DOHH2 (cell line): ENCODE results near the gene LRRC58.

ENCODE experiments used
- H3F3A ChIP-seq: fragments of 200-600 bp; sonication (generic), shearing (Covaris generic); 2 replicates; pipeline ENCODE4 v1.6.0; 2016; ENCODE audit warnings: antibody characterized with exemption, mild to moderate bottlenecking; ENCODE audit not compliant: control insufficient read depth, insufficient read depth
- H3K27ac ChIP-seq: fragments of 200-600 bp; sonication (generic); 2 replicates; pipeline ENCODE4 v1.5.1; 2014; ENCODE audit warnings: low read depth, mild to moderate bottlenecking, low read length, moderate library complexity
- H3K27me3 ChIP-seq: fragments of 200-600 bp; sonication (generic); 2 replicates; pipeline ENCODE4 v1.6.1; 2014; ENCODE audit warnings: mild to moderate bottlenecking, low read length, mixed read lengths; ENCODE audit not compliant: control insufficient read depth
- H3K36me3 ChIP-seq: fragments of 200-600 bp; sonication (generic); 2 replicates; pipeline ENCODE4 v1.6.1; 2014; ENCODE audit warnings: mild to moderate bottlenecking, low read length, moderate library complexity, mixed read lengths; ENCODE audit not compliant: control insufficient read depth
- H3K4me1 ChIP-seq: fragments of 200-600 bp; sonication (generic); 2 replicates; pipeline ENCODE4 v1.6.1; 2014; ENCODE audit warnings: mild to moderate bottlenecking, low read length, mixed read lengths; ENCODE audit not compliant: control insufficient read depth
- H3K4me2 ChIP-seq: fragments of 200-600 bp; sonication (generic); 2 replicates; pipeline ENCODE4 v1.6.0; 2014; ENCODE audit warnings: mild to moderate bottlenecking, low read length, moderate library complexity
- H3K4me3 ChIP-seq: fragments of 200-600 bp; sonication (generic); 2 replicates; pipeline ENCODE4 v1.5.1; 2014; ENCODE audit warnings: mild to moderate bottlenecking, low read length, mixed read lengths
- H3K79me2 ChIP-seq: fragments of 200-600 bp; sonication (generic); 2 replicates; pipeline ENCODE4 v1.6.1; 2014; ENCODE audit warnings: mild to moderate bottlenecking, low read length, mixed read lengths; ENCODE audit not compliant: control insufficient read depth
- H3K9me2 ChIP-seq: fragments of 200-600 bp; sonication (generic); replicated peaks from 2 replicates; pipeline ENCODE4 v1.6.1; 2014; ENCODE audit warnings: mild to moderate bottlenecking, low read length, mixed read lengths; ENCODE audit not compliant: control insufficient read depth
- H3K9me3 ChIP-seq: fragments of 200-600 bp; sonication (generic); 2 replicates; pipeline ENCODE4 v1.6.1; 2014; ENCODE audit warnings: antibody characterized with exemption, low read length, mixed read lengths; ENCODE audit not compliant: control insufficient read depth, insufficient read depth
- H4K20me1 ChIP-seq: fragments of 200-600 bp; sonication (generic); 2 replicates; pipeline ENCODE4 v1.6.0; 2014; ENCODE audit warnings: low read depth, mild to moderate bottlenecking, antibody characterized with exemption, low read length, moderate library complexity; ENCODE audit not compliant: control insufficient read depth, insufficient read depth
- EZH2phosphoT487 ChIP-seq: fragments of 200-600 bp; sonication (generic); IDR thresholded peaks from 2 replicates; pipeline ENCODE4 v1.6.1; 2017; ENCODE audit warnings: borderline replicate concordance, mild to moderate bottlenecking, antibody characterized with exemption, low read length, moderate library complexity, mixed read lengths
- TF ChIP-seq, protein P1 (sequence below): fragments of 200-600 bp; sonication (generic); IDR thresholded peaks from one replicate; pipeline ENCODE4 v1.5.1; 2014; ENCODE audit warnings: antibody characterized with exemption, mild to moderate bottlenecking, low read depth, low read length; ENCODE audit not compliant: poor library complexity, severe bottlenecking

LRRC58 gene

GRCh38 chr3:120349855-120350125 is 636 bp upstream of the LRRC58 start:
- H3K4me1 ChIP-seq = peaks cover 28% of the 10 kb centered on the region
- no peaks in the 10 kb centered on the region for H3K27me3 ChIP-seq
- peak overlapping the region; percentile 55 for H3K27ac ChIP-seq
- H4K20me1 ChIP-seq = no peaks in the 10 kb centered on the region
- H3F3A ChIP-seq = no peaks in the 10 kb centered on the region
- 0 out of 2 replicates have a peak, but pooled peaks cover 4% of the 10 kb centered on the region for H3K9me3 ChIP-seq
- H3K4me2 ChIP-seq = peak overlapping the region; percentile 81
- no peak for TF ChIP-seq EZH2phosphoT487
- TF ChIP-seq, protein P1, sequence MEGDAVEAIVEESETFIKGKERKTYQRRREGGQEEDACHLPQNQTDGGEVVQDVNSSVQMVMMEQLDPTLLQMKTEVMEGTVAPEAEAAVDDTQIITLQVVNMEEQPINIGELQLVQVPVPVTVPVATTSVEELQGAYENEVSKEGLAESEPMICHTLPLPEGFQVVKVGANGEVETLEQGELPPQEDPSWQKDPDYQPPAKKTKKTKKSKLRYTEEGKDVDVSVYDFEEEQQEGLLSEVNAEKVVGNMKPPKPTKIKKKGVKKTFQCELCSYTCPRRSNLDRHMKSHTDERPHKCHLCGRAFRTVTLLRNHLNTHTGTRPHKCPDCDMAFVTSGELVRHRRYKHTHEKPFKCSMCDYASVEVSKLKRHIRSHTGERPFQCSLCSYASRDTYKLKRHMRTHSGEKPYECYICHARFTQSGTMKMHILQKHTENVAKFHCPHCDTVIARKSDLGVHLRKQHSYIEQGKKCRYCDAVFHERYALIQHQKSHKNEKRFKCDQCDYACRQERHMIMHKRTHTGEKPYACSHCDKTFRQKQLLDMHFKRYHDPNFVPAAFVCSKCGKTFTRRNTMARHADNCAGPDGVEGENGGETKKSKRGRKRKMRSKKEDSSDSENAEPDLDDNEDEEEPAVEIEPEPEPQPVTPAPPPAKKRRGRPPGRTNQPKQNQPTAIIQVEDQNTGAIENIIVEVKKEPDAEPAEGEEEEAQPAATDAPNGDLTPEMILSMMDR = no peak
- H3K79me2 ChIP-seq = peaks cover 48% of the 10 kb centered on the region
- H3K4me3 ChIP-seq = peak overlapping the region; percentile 81
- H3K36me3 ChIP-seq = peaks cover 38% of the 10 kb centered on the region
- no peaks in the 10 kb centered on the region for H3K9me2 ChIP-seq

- H3K79me2 ChIP-seq = peaks cover 62% of the 10 kb centered on the region
- H4K20me1 ChIP-seq = no peaks in the 10 kb centered on the region
- H3K4me1 ChIP-seq = peaks cover 28% of the 10 kb centered on the region
- peak overlapping the region; percentile 81 for H3K4me3 ChIP-seq
- H3K36me3 ChIP-seq = peaks cover 53% of the 10 kb centered on the region
- H3K27me3 ChIP-seq = no peaks in the 10 kb centered on the region
- peak overlapping the region; percentile 81 for H3K4me2 ChIP-seq
- peaks cover 12% of the 10 kb centered on the region; the same call in 1 of the 2 replicates for H3K9me3 ChIP-seq
- no peak for TF ChIP-seq EZH2phosphoT487
- TF ChIP-seq, protein P1 = no peak
- H3F3A ChIP-seq = no peaks in the 10 kb centered on the region
- peak overlapping the region; percentile 55 for H3K27ac ChIP-seq
- H3K9me2 ChIP-seq = no peaks in the 10 kb centered on the region
These were observed 826 bp downstream of the LRRC58 start for GRCh38 chr3:120348065-120348990.

GRCh38 chr3:120344349-120344748 is 4.8 kb downstream of the LRRC58 start:
- no peak overlapping the region for H3K4me2 ChIP-seq
- H3K4me3 ChIP-seq = no peak overlapping the region
- no peak for TF ChIP-seq EZH2phosphoT487
- TF ChIP-seq, protein P1 = no peak
- no peak overlapping the region for H3K27ac ChIP-seq
- H3K9me2 ChIP-seq = no peaks in the 10 kb centered on the region
- H4K20me1 ChIP-seq = no peaks in the 10 kb centered on the region
- H3K4me1 ChIP-seq = peaks cover 17% of the 10 kb centered on the region
- H3K79me2 ChIP-seq = peaks cover 96% of the 10 kb centered on the region
- H3K36me3 ChIP-seq = peaks cover 90% of the 10 kb centered on the region
- peaks cover 43% of the 10 kb centered on the region for H3K9me3 ChIP-seq
- H3F3A ChIP-seq = no peaks in the 10 kb centered on the region
- no peaks in the 10 kb centered on the region for H3K27me3 ChIP-seq
